ENCODE measurements around the gene ACRV1.
"Not testable (repeated sequence)": the region's sequence is repeated elsewhere in the genome, so short reads cannot be mapped to it uniquely, and the experiment has no call there.

The ACRV1 gene

DNA sequence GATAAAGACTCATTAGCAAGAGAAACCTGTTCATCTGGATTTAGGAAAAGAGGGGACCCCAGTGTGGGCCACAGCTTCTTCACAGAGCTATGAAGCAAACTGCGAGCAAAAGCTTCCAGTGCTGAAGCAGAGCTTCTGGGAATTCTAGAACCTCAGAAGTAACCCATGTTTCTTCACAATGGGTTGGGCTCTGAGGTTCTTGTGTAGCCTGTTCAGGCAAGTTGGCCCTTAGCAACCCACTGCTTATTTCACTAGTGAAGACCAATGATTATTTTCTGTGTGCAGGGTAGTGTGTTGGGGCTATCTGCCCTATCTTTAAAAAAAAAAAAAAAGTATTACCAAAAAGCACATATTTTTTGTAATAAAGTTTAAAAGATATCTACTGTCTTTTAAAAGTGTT lies at the start of gene ACRV1:
TSS of gene ACRV1 (minus strand) at position 101 of the 400 bp plus-strand sequence. CDS start at position 34, 67 bp downstream.
- DNase-seq (ENCODE audit: low read depth in 2 of 2): no peak

DNA sequence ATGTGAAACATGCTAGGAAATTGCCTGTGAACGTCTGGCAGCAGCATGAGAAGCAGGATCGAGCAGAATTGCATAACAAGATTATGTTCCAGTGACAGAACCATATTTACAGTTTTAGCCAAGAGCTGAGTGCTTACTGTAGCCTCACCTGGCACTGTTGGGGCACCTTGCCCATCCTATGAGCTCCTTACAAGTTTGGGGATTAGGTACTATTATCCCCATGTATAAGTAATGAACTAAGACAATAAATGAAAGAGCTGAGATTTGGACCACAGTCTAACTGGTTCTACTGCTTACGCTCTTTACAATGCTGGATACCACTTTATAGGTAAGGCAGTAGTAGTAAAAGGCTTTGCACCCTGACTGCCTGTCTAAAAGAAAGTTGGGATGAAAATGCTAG lies 48.3 kb upstream of the ACRV1 start:
- DNase-seq (ENCODE audit: low read depth in 2 of 2): no peak

GRCh38 chr11:125724125-125724524 lies 43.5 kb upstream of the ACRV1 start:
- no peak for DNase-seq (ENCODE audit: low read depth in 2 of 2)

DNA sequence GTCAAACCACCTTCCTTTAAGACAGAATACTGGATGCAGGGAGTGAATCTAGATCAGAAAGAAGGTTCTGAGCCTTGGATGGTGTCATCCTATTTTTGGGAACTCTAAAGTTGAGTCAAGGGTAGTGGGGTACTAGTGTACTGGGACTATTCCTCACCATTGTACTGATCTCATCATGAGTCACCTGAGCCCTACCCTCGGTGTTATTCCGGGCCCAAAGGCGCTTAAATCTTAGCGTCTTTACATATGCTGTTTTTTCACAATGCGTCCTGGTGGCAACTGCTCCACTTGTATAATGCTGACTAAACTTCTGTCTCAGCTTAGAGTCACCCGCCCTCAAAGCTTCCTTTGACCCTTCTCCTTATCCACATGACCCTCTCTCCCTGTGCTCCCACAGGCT lies 40.1 kb upstream of the ACRV1 start:
- DNase-seq (ENCODE audit: low read depth in 2 of 2): no peak

GRCh38 chr11:125704686-125705085 lies 24.0 kb upstream of the ACRV1 start:
- not testable (repeated sequence) for DNase-seq (ENCODE audit: low read depth in 2 of 2)

DNA sequence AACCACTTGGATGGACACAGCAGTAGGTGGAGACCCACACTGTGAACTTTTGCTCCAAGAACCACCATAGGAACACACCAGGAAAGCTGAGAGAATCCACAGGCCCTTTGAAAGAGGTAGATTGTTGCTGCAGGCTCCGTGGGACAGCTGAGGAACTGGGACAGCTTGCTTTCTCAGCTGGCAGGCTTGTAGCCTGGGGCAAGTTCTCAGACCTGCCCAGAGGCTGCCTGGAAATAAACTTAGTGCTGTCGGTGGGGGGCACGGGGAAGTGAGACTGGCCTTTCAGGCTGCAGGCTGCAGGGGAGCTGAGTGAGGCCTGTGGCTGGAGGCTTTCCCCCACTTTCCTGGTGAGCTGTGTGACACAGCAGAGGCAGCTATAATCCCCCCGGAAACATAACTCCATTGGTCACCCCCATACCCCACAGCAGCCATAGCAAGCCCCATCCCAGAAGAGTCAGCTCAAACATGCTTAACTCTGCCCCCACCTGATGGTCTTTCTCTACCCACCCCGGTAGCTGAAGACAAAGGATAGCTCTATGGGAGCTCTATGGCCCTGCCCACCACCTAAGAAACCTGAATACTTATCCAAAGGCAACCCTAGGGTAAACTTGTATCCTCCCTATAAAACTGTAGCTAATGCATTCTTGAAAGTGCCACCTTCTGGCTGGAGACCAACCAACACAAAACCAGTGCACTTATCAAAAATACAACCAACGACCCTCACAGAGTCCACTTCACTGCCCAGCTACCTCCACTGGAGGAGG lies 21.4 kb upstream of the ACRV1 start:
- no peak for DNase-seq (ENCODE audit: low read depth in 2 of 2)

GRCh38 chr11:125701018-125701610 lies 20.5 kb upstream of the ACRV1 start:
- DNase-seq (ENCODE audit: low read depth in 2 of 2): no peak

DNA sequence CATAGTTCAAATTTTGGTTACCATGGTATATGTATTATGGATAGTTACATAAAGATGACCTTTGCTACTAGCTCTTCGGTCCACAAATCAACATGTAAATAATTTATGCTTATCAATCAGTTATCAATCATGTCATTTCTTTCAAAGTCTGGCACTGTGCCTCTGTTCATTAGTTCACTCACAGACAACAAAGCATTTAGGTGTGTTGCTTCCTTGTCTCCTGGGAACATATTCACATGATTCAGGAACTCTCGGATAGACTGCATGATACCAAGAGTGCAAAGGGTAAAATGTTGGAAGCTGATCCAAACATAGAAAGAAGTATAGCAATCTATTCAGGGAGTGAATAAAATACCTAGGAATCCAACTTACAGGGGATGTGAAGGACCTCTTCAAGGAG lies 14.3 kb upstream of the ACRV1 start:
- DNase-seq (ENCODE audit: low read depth in 2 of 2): no peak

DNA sequence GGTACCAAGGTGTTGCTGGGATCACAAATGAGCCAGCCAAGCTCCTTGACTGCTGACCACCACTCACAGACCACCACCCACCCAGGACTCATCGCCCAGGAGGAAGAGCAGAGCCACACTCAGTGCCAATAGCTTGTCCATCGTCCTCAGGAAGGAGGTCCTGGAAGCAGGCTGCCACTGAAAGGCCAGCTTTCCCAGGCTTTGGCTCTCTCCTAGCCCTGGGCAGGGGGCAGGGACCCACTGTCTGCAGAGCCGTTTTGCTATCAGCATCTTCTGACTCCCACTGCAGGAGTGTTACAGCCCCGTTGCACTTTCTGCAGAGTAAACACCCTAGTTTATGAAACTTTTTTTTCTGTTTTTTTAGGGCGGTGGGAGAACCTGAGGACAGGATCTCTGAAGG lies 12.2 kb upstream of the ACRV1 start:
- DNase-seq (ENCODE audit: low read depth in 2 of 2): no peak

GRCh38 chr11:125690006-125690405 lies 9.4 kb upstream of the ACRV1 start:
- DNase-seq (ENCODE audit: low read depth in 2 of 2): no peak

DNA sequence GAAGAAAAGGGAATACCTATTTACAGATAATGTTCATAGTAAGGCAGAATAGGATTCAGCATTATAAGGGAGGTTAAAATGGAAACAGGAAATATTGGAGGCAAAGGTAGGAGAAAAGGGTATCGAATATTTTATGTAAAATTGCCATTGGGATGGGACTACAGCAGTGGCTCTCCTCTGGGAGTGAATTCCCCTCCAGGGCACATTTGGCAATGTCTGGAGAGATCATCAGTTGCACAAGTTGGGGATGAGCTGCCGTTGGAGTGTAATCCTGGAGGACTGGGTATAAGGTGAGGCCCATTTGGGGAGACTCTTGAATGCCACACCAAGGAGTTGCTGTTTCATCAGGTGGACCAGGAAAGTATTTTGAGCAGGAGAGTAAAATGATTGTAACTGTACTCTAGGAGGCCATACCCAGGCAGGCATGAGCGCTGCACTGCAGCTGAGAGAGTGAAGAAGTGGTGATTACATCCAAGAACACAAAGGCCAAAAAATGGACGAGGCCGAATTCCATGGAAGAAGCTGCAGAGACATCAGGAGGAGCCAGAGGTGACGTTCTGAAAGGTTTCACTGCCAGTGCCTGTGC lies 8.7 kb upstream of the ACRV1 start:
- DNase-seq (ENCODE audit: low read depth in 2 of 2): no peak

GRCh38 chr11:125688632-125689031 lies 8.0 kb upstream of the ACRV1 start:
- DNase-seq (ENCODE audit: low read depth in 2 of 2): no peak

DNA sequence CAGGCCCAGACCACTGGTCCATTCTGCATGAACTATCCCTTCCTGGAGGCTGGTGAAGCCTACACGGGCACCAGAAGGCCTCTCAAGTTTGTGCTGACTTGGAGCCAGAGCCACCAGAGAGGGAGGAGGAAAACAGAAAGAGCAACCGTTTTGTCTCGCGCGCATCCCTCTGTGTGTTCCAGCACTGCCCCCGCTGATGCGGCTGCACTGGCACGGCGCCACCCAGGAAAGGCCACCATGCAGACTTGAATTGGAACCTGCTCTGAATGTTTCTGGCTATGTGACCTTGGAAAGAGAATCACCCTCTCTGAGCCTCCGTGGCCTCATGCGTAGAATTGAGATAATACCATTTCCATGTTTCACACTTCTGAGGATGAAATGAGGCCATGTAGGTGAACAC lies 7.4 kb upstream of the ACRV1 start:
- DNase-seq (ENCODE audit: low read depth in 2 of 2): no peak

DNA sequence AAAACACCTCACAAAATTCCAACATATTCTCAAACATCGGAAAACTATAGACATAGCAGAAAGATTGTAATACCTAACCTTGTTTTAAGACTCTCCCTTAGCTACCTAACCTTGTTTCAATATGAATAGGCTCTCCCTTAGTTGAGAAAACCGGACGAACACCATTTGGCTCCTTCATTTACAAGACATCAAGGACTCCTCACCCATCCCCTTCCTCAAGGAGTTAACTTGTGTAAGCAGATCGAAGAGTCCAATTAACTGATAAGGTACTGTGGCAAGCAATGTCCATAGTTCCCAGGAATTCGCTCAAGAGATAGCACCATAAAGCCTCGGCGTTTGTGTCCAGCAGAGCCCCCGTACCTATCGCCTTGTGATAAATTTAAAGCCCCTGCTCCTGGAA lies 4.6 kb upstream of the ACRV1 start:
- DNase-seq (ENCODE audit: low read depth in 2 of 2): no peak

DNA sequence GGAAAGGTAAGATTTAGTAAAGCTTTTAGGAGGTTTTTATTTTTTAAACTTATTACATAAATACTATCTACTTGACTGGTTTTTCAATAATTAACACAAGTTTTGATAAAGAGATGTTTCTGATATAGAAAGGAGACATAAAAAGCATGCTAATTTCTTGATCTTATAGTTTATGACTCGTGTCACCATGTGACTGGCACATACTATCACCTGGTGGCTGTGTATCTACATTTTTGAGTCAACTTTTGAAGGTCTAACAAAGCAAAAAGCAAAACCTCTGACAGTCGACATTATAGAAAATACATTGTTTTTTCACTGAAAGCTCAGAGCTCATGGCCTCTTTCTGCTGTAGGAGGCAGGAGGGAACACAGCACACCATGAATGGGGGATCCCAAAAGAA lies 810 bp downstream of the ACRV1 start:
- no peak for DNase-seq (ENCODE audit: low read depth in 2 of 2)

GRCh38 chr11:125679397-125679796 lies 1.2 kb downstream of the ACRV1 start:
- DNase-seq (ENCODE audit: low read depth in 2 of 2): no peak

DNA sequence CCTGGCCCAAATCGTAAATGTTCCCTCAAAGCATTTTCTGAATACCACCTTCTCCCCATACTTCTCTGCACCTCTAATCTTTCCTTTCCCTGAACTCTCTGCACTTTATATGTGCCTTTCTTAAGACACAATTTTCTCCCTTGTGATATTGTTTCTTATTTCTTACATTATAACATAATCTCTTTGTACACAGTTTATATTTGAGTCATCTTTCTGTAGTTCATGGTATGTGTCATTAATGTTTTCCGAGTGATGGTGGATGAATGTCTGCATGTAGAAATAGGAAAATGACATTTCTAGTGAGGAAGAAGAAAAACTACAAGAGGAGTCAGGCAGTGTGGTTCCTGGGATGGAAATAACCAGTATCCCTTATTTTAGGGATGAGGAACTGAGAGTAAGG lies 5.5 kb downstream of the ACRV1 start:
- DNase-seq (ENCODE audit: low read depth in 2 of 2): no peak

- DNase-seq (ENCODE audit: low read depth in 2 of 2): no peak
Measured at GRCh38 chr11:125674210-125674609, 6.4 kb downstream of the ACRV1 start.

GRCh38 chr11:125671561-125671960 lies 9.1 kb downstream of the ACRV1 start:
- DNase-seq (ENCODE audit: low read depth in 2 of 2): no peak

DNA sequence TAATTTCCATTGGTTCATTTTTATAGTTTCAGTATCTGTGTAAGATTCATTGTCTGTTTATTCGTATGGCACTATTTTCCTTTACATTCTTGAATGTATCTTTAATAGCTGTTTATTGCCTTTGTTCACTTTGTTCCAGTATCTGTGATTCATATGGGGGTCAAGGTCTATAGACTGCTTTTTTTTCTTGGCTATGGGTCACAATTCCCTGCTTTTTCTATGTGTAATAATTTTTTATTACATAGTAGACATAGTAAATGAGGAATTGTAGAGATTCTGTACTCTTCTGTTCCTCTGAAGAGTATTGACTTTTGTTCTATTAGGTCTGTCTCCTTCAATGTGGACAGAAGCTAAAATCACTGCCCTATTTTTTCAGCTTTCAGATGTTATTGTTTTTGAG lies 10.5 kb downstream of the ACRV1 start:
- no peak for DNase-seq (ENCODE audit: low read depth in 2 of 2)

- no peak for DNase-seq (ENCODE audit: low read depth in 2 of 2)
Measured at GRCh38 chr11:125667151-125667550, 13.5 kb downstream of the ACRV1 start.

- DNase-seq (ENCODE audit: low read depth in 2 of 2): no peak
Measured at GRCh38 chr11:125663910-125664309, 16.7 kb downstream of the ACRV1 start.

DNA sequence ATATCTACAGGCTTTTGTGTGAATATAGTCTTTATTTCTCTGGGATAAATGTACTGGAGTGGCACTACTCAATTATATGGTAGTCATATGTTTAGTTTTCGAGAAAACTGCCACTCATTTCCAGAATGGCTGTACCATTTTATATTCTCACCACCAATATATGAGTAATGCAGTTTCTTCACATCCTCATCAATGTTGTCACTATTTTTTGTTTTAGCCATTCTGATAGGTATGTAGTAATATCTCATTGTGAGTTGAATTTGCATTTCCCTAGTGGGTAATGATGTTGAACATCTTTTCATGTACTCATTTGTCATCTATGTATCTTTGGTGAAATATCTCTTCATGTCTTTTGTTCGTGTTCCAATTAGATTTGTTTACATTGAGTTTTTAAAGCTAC lies 18.0 kb downstream of the ACRV1 start:
- no peak for DNase-seq (ENCODE audit: low read depth in 2 of 2)
